GM23248 (cell line): ENCODE data around the gene OLFML3. TPM values are rescaled to one million over a fixed set of nuclear protein-coding genes. Genes with fewer than 3 reads are reported as not detected.
"Not testable (repeated sequence)": the region's sequence is repeated elsewhere in the genome, so short reads cannot be mapped to it uniquely, and the experiment has no call there.

Experiments
- DNase-seq: peaks from one replicate; pipeline ENCODE4 v3.0.0-alpha.2; 2015
- H2AFZ ChIP-seq: fragments of 200-600 bp; sonication (generic); 2 replicates; pipeline ENCODE4 v1.6.1; 2016; ENCODE audit warnings: antibody characterized with exemption
- H3F3A ChIP-seq: fragments of 200-600 bp; sonication (generic); 2 replicates; pipeline ENCODE4 v1.6.1; 2016; ENCODE audit warnings: mild to moderate bottlenecking, antibody characterized with exemption, mixed run types; ENCODE audit not compliant: insufficient read depth
- H3K27ac ChIP-seq: fragments of 200-600 bp; sonication (generic); 2 replicates; pipeline ENCODE4 v1.5.1; 2016; ENCODE audit warnings: mild to moderate bottlenecking
- H3K27me3 ChIP-seq: fragments of 200-600 bp; sonication (generic); replicated peaks from 2 replicates; pipeline ENCODE4 v1.6.1; 2016; ENCODE audit warnings: mild to moderate bottlenecking; ENCODE audit not compliant: insufficient read depth
- H3K36me3 ChIP-seq: fragments of 200-600 bp; sonication (generic); 2 replicates; pipeline ENCODE4 v1.6.1; 2016; ENCODE audit warnings: low read depth, mild to moderate bottlenecking
- H3K4me1 ChIP-seq: fragments of 200-600 bp; sonication (generic); 2 replicates; pipeline ENCODE4 v1.6.1; 2016; ENCODE audit warnings: mild to moderate bottlenecking; ENCODE audit not compliant: insufficient read depth
- H3K4me2 ChIP-seq: fragments of 200-600 bp; sonication (generic); one replicate; pipeline ENCODE4 v1.6.1; 2016; ENCODE audit warnings: mild to moderate bottlenecking; ENCODE audit not compliant: unreplicated experiment
- H3K4me3 ChIP-seq: fragments of 200-600 bp; sonication (generic); 2 replicates; pipeline ENCODE4 v1.5.1; 2016; ENCODE audit warnings: mild to moderate bottlenecking
- H3K79me2 ChIP-seq: fragments of 200-600 bp; sonication (generic); 2 replicates; pipeline ENCODE4 v1.6.1; 2016; ENCODE audit warnings: mild to moderate bottlenecking; ENCODE audit not compliant: insufficient read depth
- H3K9ac ChIP-seq: fragments of 200-600 bp; sonication (generic); 2 replicates; pipeline ENCODE4 v1.6.1; 2016; ENCODE audit warnings: mild to moderate bottlenecking
- H3K9me2 ChIP-seq: fragments of 200-600 bp; sonication (generic); 2 replicates; pipeline ENCODE4 v1.6.1; 2016; ENCODE audit warnings: mixed run types, mild to moderate bottlenecking, moderate library complexity; ENCODE audit not compliant: insufficient read depth
- H3K9me3 ChIP-seq: fragments of 200-600 bp; sonication (generic); one replicate; pipeline ENCODE4 v1.6.1; 2017; ENCODE audit warnings: low read depth
- H4K20me1 ChIP-seq: fragments of 200-600 bp; sonication (generic); 2 replicates; pipeline ENCODE4 v1.6.0; 2016; ENCODE audit not compliant: insufficient read depth
- EZH2 ChIP-seq: fragments of 200-600 bp; sonication (generic); IDR thresholded peaks from 2 replicates; pipeline ENCODE4 v1.6.1; 2018; ENCODE audit warnings: antibody characterized with exemption, mild to moderate bottlenecking; ENCODE audit not compliant: insufficient read depth, poor library complexity, severe bottlenecking
- EZH2phosphoT487 ChIP-seq: fragments of 200-600 bp; sonication (generic); IDR thresholded peaks from 2 replicates; pipeline ENCODE4 v1.6.1; 2018; ENCODE audit warnings: antibody characterized with exemption, moderate library complexity, mild to moderate bottlenecking, low read depth; ENCODE audit not compliant: insufficient read depth
- WGBS, 2 experiments: methylation state at CpG; one replicate each; pipeline ENCODE4 v1.1.6; 2015 to 2017; ENCODE audit warnings: low lambda C conversion rate in 2 of 2, low coverage in 1 of 2; ENCODE audit errors: missing lambda C conversion rate in 2 of 2; 5-methylcytosine and 5-hydroxymethylcytosine counted together
- in situ Hi-C: fragments of 300-500 bp; cut with MboI; formaldehyde crosslinking; loops from 2 replicates; pipeline ENCODE4 v1.15.0; 2020
- polyA plus RNA-seq: library from polyadenylated mRNA; unstranded; fragments of >200 nt; fragmentation: Nextera tagmentation; extraction: Ambion mirVana; gene quantifications from 2 replicates; pipeline ENCODE4 v1.2.1, GENCODE V29; 2016
- total RNA-seq: library from RNA; depleted of rRNA; stranded (reverse); fragments of >200 nt; shearing (Covaris generic); gene quantifications from 2 replicates; pipeline ENCODE4 v1.2.3, GENCODE V29; 2014

OLFML3 gene
- total and polyA plus RNA-seq, 2 experiments from 2014 or later: 141 to 168 TPM

DNA sequence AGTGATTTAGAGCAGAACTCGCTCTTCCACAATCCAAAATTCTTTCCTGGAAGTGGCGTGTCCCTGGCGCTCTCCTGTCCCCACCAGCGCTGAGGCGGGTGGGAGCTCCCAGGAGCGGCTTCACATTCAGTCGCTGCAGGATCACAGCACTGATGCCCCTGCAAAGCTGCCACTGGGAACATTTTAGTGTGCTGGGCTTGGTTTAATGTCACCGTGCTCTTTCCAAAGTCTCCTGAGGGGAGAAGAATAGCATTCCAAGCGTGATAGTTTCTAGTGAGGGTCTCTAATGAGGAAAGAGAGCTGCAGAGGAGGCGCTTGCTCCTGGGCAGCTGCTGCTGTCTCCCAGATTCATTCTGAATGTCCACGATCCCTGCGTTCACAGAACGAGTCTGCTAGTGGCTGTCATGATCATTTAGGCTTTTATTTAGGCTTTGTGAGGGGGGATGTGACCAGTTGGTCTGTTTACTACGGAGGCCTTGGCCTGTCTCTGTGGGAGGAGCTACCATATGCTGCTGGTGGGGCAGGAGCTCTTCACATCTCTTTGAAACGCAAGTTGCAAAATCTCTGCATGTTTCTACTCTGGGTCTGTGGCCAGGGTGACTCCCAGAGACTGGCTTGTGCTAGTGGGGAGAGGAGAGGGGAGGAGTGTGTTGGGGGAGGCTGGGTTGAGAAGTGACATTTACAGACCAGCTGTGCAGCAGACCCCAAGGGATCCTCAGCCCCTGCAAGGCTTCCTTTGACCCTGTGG, 23.4 kb downstream of the OLFML3 start:
- peak; percentile 66 for DNase-seq
- 50 to 54% methylated on average over 15 of the region's 15 CpGs for WGBS, 2 experiments

DNA sequence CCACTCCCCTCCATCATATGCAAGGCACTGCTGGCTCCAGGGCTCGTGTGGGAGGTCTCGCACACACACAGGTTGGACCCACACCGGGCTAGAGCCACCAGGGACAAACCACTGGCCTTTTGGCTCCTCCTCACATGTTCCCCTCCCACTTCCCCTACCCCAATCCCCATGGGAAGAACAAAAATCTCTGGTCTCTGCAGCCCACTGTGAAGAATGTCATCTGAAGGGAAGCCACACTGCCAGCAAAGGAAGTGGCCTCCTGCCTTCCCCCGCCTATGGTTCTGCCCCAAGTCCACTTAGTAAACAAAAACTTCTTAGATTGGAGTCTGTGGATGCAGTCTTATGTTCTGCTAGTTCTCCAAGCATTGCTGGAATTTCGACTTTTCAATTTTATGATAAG, 24.2 kb downstream of the OLFML3 start:
- DNase-seq: no peak
- TF ChIP-seq EZH2phosphoT487 (no peak), EZH2 (no peak)
- Histone ChIP-seq H3K27ac (no peak overlapping the region), H3K9ac (no peak overlapping the region), H3K4me2 (no peak overlapping the region), H3K4me1 (peaks cover 11% of the 10 kb centered on the region; the same call in 1 of the 2 replicates), H3F3A (no peaks in the 10 kb centered on the region), H3K4me3 (no peak overlapping the region), H3K27me3 (no peaks in the 10 kb centered on the region), H3K9me2 (no peaks in the 10 kb centered on the region), H3K9me3 (no peaks in the 10 kb centered on the region), H2AFZ (no peak overlapping the region), H4K20me1 (no peaks in the 10 kb centered on the region), H3K36me3 (no peaks in the 10 kb centered on the region), H3K79me2 (no peaks in the 10 kb centered on the region)
- in situ Hi-C loops: no loop called here
- 88 to 91% methylated on average over 5 of the region's 5 CpGs for WGBS, 2 experiments

More for the DNA sequence above, 23.4 kb downstream of the OLFML3 start:
- TF ChIP-seq EZH2 (no peak), EZH2phosphoT487 (no peak)
- Histone ChIP-seq H3K4me1 (peaks cover 9% of the 10 kb centered on the region; the same call in 1 of the 2 replicates), H3K9me2 (no peaks in the 10 kb centered on the region), H2AFZ (peak overlapping the region; percentile 44; the same call in 1 of the 2 replicates), H3K27ac (no peak overlapping the region), H3K9ac (no peak overlapping the region), H3K27me3 (no peaks in the 10 kb centered on the region), H3F3A (no peaks in the 10 kb centered on the region), H3K4me3 (no peak overlapping the region), H3K4me2 (no peak overlapping the region), H3K79me2 (no peaks in the 10 kb centered on the region), H3K36me3 (no peaks in the 10 kb centered on the region), H3K9me3 (no peaks in the 10 kb centered on the region), H4K20me1 (no peaks in the 10 kb centered on the region)
- in situ Hi-C loops: no loop called here

- H3K27me3 ChIP-seq, in situ Hi-C loops, H3K9me2 ChIP-seq, H2AFZ ChIP-seq, H3K9ac ChIP-seq, H3K4me3 ChIP-seq, H3F3A ChIP-seq, H3K9me3 ChIP-seq, H3K79me2 ChIP-seq, H3K27ac ChIP-seq, DNase-seq, H4K20me1 ChIP-seq, H3K36me3 ChIP-seq, H3K4me2 ChIP-seq: not testable (repeated sequence)
- 96 to 97% methylated on average over 4 of the region's 4 CpGs for WGBS, 2 experiments
- H3K4me1 ChIP-seq: peaks cover 27% of the 10 kb centered on the region
Measured at GRCh38 chr1:114006825-114007224, 27.6 kb downstream of the OLFML3 start.

DNA sequence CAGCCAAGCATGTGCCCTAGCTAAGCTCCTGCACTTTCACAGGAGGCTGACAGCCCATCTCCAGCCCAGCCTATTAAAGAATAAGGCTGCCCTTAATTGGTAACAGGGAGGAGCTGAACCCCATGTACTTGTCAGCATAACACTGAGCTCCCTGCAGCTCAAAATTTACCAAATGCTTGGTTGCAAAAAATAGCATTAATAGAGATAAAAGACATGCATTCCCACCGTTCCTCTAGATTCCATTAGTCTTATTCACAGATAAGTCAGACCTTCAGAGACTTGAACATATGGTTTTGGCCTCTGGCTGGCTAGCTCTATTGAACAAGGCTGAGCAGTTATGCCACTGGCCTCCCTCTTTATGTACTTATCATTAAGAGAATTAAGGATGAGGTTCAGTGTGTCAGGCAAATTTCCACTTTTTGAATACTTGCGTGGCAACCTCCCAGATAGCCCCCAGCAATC, 29.2 kb downstream of the OLFML3 start:
- Histone ChIP-seq H3K27ac (no peak overlapping the region), H3F3A (no peaks in the 10 kb centered on the region), H3K9me3 (no peaks in the 10 kb centered on the region), H3K9ac (no peak overlapping the region), H3K4me2 (no peak overlapping the region), H3K4me1 (peaks cover 19% of the 10 kb centered on the region), H3K9me2 (no peaks in the 10 kb centered on the region), H3K79me2 (no peaks in the 10 kb centered on the region), H4K20me1 (no peaks in the 10 kb centered on the region), H2AFZ (no peak overlapping the region), H3K4me3 (no peak overlapping the region), H3K27me3 (no peaks in the 10 kb centered on the region), H3K36me3 (no peaks in the 10 kb centered on the region)
- in situ Hi-C loops: no loop called here
- WGBS, 2 experiments: 50 to 52% methylated on average over 2 of the region's 2 CpGs
- peak; percentile 17 for DNase-seq
- TF ChIP-seq EZH2 (no peak), EZH2phosphoT487 (no peak)

- Histone ChIP-seq H2AFZ (no peak overlapping the region), H3K79me2 (no peaks in the 10 kb centered on the region), H3K36me3 (no peaks in the 10 kb centered on the region), H3K27me3 (no peaks in the 10 kb centered on the region), H4K20me1 (no peaks in the 10 kb centered on the region), H3K27ac (no peak overlapping the region), H3K4me3 (no peak overlapping the region), H3K4me2 (no peak overlapping the region), H3K9ac (no peak overlapping the region), H3K9me3 (no peaks in the 10 kb centered on the region), H3F3A (no peaks in the 10 kb centered on the region), H3K9me2 (no peaks in the 10 kb centered on the region), H3K4me1 (peaks cover 19% of the 10 kb centered on the region)
- no peak for DNase-seq
- in situ Hi-C loops: no loop called here
- TF ChIP-seq EZH2phosphoT487 (no peak), EZH2 (no peak)
Measured at GRCh38 chr1:114008993-114009392, 29.7 kb downstream of the OLFML3 start.
